DND-41 (cell line): ENCODE measurements around the gene DHRS4L2.
"Not testable (repeated sequence)": the region's sequence is repeated elsewhere in the genome, so short reads cannot be mapped to it uniquely, and the experiment has no call there.

ENCODE experiments used
- EZH2 ChIP-seq: IDR thresholded peaks from 3 replicates; pipeline ENCODE4 v1.6.1; 2012; ENCODE audit warnings: borderline replicate concordance, low read depth, mild to moderate bottlenecking, moderate library complexity, low read length, inconsistent platforms; ENCODE audit not compliant: severe bottlenecking
- TF ChIP-seq, protein P1 (sequence below): IDR thresholded peaks from 2 replicates; pipeline ENCODE4 v1.5.1; 2012; ENCODE audit warnings: borderline replicate concordance, low read length, moderate library complexity, mild to moderate bottlenecking; ENCODE audit not compliant: poor library complexity, severe bottlenecking; ENCODE audit errors: extremely low read depth

DNA sequence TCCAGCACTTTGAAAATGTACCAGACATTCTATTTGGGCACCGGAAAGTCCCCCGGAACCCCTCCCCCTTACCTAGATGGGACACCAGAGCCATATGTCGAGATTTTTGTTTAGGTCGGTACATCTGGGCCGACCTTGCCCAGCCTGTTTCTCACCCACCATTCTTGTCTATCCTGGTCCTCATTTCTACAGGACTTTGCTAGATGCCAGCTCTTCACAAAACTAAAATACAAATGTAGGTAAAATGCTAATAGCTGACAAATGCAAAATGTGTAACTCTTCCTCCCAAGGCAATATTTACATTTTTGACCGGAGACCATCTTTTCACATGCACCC lies 34.5 kb upstream of the DHRS4L2 start:
- TF ChIP-seq, protein P1, sequence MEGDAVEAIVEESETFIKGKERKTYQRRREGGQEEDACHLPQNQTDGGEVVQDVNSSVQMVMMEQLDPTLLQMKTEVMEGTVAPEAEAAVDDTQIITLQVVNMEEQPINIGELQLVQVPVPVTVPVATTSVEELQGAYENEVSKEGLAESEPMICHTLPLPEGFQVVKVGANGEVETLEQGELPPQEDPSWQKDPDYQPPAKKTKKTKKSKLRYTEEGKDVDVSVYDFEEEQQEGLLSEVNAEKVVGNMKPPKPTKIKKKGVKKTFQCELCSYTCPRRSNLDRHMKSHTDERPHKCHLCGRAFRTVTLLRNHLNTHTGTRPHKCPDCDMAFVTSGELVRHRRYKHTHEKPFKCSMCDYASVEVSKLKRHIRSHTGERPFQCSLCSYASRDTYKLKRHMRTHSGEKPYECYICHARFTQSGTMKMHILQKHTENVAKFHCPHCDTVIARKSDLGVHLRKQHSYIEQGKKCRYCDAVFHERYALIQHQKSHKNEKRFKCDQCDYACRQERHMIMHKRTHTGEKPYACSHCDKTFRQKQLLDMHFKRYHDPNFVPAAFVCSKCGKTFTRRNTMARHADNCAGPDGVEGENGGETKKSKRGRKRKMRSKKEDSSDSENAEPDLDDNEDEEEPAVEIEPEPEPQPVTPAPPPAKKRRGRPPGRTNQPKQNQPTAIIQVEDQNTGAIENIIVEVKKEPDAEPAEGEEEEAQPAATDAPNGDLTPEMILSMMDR = not testable (repeated sequence)
- TF ChIP-seq EZH2 = not testable (repeated sequence)
